ENCODE results near the gene PPARG. TPM values are rescaled to one million over a fixed set of nuclear protein-coding genes. Genes with fewer than 3 reads are reported as not detected.

Gene PPARG
- total and polyA plus RNA-seq, 2 of the 13 experiments (the other 11 are each of a cell fraction or from before 2014, with no cell fraction given) = 13.9 to 58.3 TPM

DNA sequence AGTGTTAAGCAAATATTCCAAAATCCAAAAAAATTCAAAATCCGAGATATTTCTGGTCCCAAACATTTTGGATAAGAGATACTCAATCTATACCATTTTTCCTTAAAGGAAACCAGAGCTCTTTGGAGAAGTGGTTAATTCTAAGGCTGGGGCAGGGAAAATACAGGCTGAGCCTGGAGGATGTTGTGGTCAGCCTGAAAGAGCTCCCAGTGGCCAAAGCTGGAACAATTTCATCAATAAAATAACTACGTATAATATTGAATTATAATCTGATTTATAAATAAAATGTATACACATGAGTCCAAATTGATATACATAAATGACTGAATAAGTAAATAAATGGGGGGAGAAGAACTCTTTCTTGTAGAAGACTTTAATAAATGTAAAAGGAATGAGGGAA lies 24.6 kb downstream of the PPARG start:
- ChIA-PET CTCF (ENCODE audit: low intra/inter-chr PET ratio, low total read pairs) (no interaction called here), POLR2A (interaction anchor here (1.9 kb wide), 1 partner anchor 93 kb away, joined by 4 read pairs; no protein-coding TSS in a partner anchor)
- FAIRE-seq (no peak), ATAC-seq (no peak), DNase-seq (ENCODE audit: low spot score) (no peak)
- BruUV-seq (replicated peaks) = no TSS peak
- TF ChIP-seq DDIT3 (CRISPR knock-in tag; IDR thresholded peaks at IDR 0.05) (no peak), ZNF781 (CRISPR knock-in tag; IDR thresholded peaks at IDR 0.05; ENCODE audit: borderline replicate concordance, not compliant biosample characterization) (no peak), NFKB2 (CRISPR knock-in tag; IDR thresholded peaks at IDR 0.05; ENCODE audit: borderline replicate concordance) (no peak), POLR2AphosphoS2 (IDR thresholded peaks at IDR 0.05; ENCODE audit: low read depth, low read length) (no peak), EEA1 (CRISPR knock-in tag; IDR thresholded peaks at IDR 0.05; ENCODE audit: borderline replicate concordance) (no peak), NFYB (CRISPR knock-in tag; IDR thresholded peaks at IDR 0.05) (no peak), KDM4B (CRISPR knock-in tag; IDR thresholded peaks at IDR 0.05) (no peak), ZNF678 (CRISPR knock-in tag; IDR thresholded peaks at IDR 0.05) (no peak), MXI1 (IDR thresholded peaks at IDR 0.05; ENCODE audit: borderline replicate concordance, low read depth, low read length) (no peak), MTF1 (CRISPR knock-in tag; IDR thresholded peaks at IDR 0.05) (no peak), HMGA1 (CRISPR knock-in tag; conservative IDR thresholded peaks at IDR 0.05) (no peak), MTF2 (CRISPR knock-in tag; IDR thresholded peaks at IDR 0.05; ENCODE audit: borderline replicate concordance) (no peak), NFE2 (CRISPR knock-in tag; IDR thresholded peaks at IDR 0.05) (no peak), NFE2L1 (CRISPR knock-in tag; IDR thresholded peaks at IDR 0.05; ENCODE audit: borderline replicate concordance) (no peak)
- TF ChIP-seq, protein P1, sequence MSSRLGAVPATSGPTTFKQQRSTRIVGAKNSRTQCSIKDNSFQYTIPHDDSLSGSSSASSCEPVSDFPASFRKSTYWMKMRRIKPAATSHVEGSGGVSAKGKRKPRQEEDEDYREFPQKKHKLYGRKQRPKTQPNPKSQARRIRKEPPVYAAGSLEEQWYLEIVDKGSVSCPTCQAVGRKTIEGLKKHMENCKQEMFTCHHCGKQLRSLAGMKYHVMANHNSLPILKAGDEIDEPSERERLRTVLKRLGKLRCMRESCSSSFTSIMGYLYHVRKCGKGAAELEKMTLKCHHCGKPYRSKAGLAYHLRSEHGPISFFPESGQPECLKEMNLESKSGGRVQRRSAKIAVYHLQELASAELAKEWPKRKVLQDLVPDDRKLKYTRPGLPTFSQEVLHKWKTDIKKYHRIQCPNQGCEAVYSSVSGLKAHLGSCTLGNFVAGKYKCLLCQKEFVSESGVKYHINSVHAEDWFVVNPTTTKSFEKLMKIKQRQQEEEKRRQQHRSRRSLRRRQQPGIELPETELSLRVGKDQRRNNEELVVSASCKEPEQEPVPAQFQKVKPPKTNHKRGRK (CRISPR knock-in tag; IDR thresholded peaks at IDR 0.05) = no peak
- no peak overlapping the region for H3K9ac ChIP-seq (ENCODE audit: insufficient read depth, low read depth, low read length)
- 97% methylated on average over 2 of the region's 2 CpGs for WGBS (ENCODE audit: low lambda C conversion rate)
- H4K20me1 ChIP-seq (ENCODE audit: insufficient read depth, low read length) = no peaks in the 10 kb centered on the region
- H3K4me2 ChIP-seq (ENCODE audit: low read depth, low read length) = no peak overlapping the region
- peaks cover 51% of the 10 kb centered on the region for H3K4me1 ChIP-seq (ENCODE audit: insufficient read depth, low read length)
- H3K9me3 ChIP-seq (ENCODE audit: low read length) = no peaks in the 10 kb centered on the region
- peaks cover 2 to 10% of the 10 kb centered on the region in 2 experiments; a peak in 1 of 5 replicates for H3K36me3 ChIP-seq (replicated peaks in 1 of 2; ENCODE audit: control insufficient read depth in 1 of 2, insufficient read depth in 2 of 2, low read length in 2 of 2)
- peaks cover 24% of the 10 kb centered on the region for H3K79me2 ChIP-seq (ENCODE audit: insufficient read depth, low read length)
- no peaks in the 10 kb centered on the region for H3K27me3 ChIP-seq (ENCODE audit: control insufficient read depth in 1 of 2, insufficient read depth in 2 of 2, low read length in 2 of 2)
- no peak overlapping the region for H3K27ac ChIP-seq (ENCODE audit: extremely low read length, insufficient read depth, low read length)
- intact Hi-C loops (cut with micrococcal nuclease; ENCODE audit: unreplicated experiment) = loop anchor here (10.0 kb wide), 1 partner anchor 171 kb away; the partner anchor contains the start of gene TSEN2
- in situ Hi-C loops (cut with HindIII; ENCODE audit: extremely low pct_ligation_motif_present, low pct_unique_long_range_greater_than_20kb) = no loop called here
- H3K4me3 ChIP-seq (replicated peaks in 1 of 3; ENCODE audit: insufficient read depth in 1 of 3, low read depth in 2 of 3, low read length in 3 of 3) = no peak overlapping the region
- no peak overlapping the region for H2AFZ ChIP-seq (ENCODE audit: low read length)

All from HepG2 (cell line).